ENCODE results near the gene AVPR2. TPM values are rescaled to one million over a fixed set of nuclear protein-coding genes. Genes with fewer than 3 reads are reported as not detected.

AVPR2 gene
- total RNA-seq, 4 donors from 2014 or later = 1.1 to 2.8 (median 2.6) TPM; not detected in 1

GRCh38 chrX:153922932-153923857 is 18.7 kb downstream of the AVPR2 start:
- H3K27ac ChIP-seq = no peak overlapping the region
- H3K4me3 ChIP-seq (replicated peaks in 1 of 3) = no peak overlapping the region
- no peaks in the 10 kb centered on the region for H3K27me3 ChIP-seq
- no peaks in the 10 kb centered on the region for H3K9me3 ChIP-seq
- intact Hi-C loops (cut with DNase I) = no loop called here
- peak in 5 of 6 experiments; percentile 16 to 57 (median 41) for TF ChIP-seq CTCF (IDR thresholded peaks at IDR 0.05)
- TF ChIP-seq POLR2A (IDR thresholded peaks at IDR 0.05) = no peak
- DNase-seq = peak; percentile 83 to 87
- 56 to 57% methylated on average over 9 to 21 of the region's 25 CpGs for WGBS, 2 donors
- H3K36me3 ChIP-seq = no peaks in the 10 kb centered on the region
- H3K4me1 ChIP-seq = peaks cover 4 to 13% of the 10 kb centered on the region in 2 donors

DNA sequence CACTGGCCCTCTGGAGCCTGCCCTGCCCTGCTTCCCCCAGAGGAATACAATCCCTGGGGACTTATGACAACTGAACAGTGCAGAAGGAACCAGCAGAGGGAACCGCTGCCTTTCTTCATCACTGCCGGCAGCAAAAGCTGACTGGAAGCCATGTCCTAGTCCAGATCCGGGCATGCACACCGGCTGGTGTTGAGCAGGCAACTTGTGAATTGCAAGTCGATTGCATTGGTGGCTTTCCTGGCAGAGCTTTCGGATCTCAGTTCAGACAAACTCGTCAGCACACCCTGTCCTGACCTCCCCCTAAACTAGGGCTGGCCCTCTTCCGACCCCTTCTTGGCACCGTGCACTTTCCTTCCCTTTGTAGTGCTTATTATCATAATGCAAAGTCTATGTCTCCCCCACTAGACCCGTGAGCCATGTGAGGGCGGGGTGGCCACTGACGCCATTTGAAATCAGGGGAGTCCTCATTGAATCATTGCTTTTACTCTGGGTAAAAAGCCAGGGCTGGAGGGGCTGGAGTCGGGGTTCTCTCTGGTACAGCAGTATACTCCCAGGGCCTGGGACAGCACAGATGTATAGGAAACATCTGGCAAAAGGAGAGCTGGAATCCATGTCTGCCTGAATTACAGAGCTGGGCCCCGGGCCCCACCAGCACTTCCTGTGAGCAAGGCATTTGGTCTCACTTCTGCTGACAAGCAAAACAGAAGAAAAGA is 19.8 kb downstream of the AVPR2 start:
- Histone ChIP-seq H3K9me3 (no peaks in the 10 kb centered on the region), H3K36me3 (no peaks in the 10 kb centered on the region), H3K27ac (no peak overlapping the region), H3K27me3 (no peaks in the 10 kb centered on the region), H3K4me3 (replicated peaks in 1 of 3) (no peak overlapping the region), H3K4me1 (peaks cover 4 to 20% of the 10 kb centered on the region in 2 donors)
- 48 to 60% methylated on average over 1 to 14 of the region's 14 CpGs for WGBS, 2 donors
- intact Hi-C loops (cut with DNase I) = no loop called here
- no peak for TF ChIP-seq POLR2A (IDR thresholded peaks at IDR 0.05)
- no peak for TF ChIP-seq CTCF (IDR thresholded peaks at IDR 0.05)
- no peak for DNase-seq

DNA sequence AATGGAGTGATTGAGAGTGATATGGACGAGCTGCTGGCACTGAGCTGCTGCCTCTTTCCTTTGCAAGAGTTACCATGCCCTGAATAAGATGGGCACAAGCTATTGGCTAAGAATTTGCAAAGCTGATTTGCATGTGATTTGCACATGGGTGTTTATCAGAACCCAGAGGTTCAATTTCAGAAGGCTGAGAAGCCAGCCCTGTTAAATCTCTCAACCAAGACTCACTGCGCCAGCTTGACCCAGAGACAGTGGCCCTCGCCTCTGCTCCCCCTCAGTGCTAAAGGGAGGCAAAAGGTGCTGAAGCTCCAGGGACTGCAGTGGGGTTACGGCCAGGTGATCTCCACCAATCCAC is 20.9 kb downstream of the AVPR2 start:
- Histone ChIP-seq H3K36me3 (no peaks in the 10 kb centered on the region), H3K27ac (no peak overlapping the region), H3K4me3 (replicated peaks in 1 of 3) (no peak overlapping the region), H3K4me1 (peaks cover 4 to 20% of the 10 kb centered on the region in 2 donors), H3K9me3 (no peaks in the 10 kb centered on the region), H3K27me3 (no peaks in the 10 kb centered on the region)
- intact Hi-C loops (cut with DNase I) = no loop called here
- DNase-seq = no peak
- 88 to 90% methylated on average over 2 to 3 of the region's 4 CpGs for WGBS, 2 donors
- no peak for TF ChIP-seq CTCF (IDR thresholded peaks at IDR 0.05)
- no peak for TF ChIP-seq POLR2A (IDR thresholded peaks at IDR 0.05)

DNA sequence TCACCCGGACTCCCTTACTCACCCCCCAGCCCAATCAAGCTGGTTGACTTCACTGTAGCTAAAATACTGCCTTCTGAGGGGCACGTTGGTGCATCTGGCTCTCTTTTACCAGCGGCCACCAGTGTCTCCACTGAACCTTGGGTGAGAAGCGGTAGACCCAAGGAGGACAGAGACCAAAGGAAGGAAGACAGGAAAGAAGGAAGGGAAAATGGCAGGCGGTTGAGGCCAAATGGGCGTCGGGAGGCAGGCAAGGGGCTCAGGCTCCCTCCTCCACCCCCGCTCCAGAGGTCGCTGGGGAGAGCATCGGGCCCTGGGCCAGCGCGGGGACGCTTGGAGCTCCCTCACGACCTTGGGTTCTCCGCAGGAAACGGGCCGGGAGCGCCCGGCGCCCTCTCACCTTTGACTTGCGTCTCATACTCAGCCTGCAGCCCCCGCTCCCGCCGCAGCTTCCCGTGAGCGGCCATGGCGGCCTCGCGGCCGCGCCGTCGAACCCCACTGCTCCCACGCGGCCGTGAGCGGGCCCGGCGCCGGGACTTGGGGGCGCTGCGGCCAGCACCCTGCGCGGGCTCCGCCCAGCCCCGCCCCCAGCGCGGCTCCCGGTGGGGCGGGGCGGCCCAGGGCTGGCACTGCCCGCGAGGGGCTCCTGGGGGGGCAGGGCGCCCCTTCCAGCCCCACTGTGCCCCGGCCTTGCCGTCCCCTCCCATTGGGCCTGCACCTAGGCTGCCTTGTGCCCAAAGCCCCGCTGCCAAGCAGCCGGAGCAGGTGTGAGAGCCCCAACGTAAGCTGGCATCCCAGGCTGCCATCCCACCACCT is 21.5 kb downstream of the AVPR2 start, which contains the start of gene ARHGAP4:
TSS of gene ARHGAP4 (minus strand) at position 526 of the 813 bp plus-strand sequence. CDS start at position 464, 62 bp downstream.
- H3K4me3 ChIP-seq (replicated peaks in 1 of 3) = peak within 1 kb of the TSS in 1 of 3 donors; percentile 49
- H3K36me3 ChIP-seq = no peaks in the 10 kb centered on the region
- no peaks in the 10 kb centered on the region for H3K27me3 ChIP-seq
- no peak for TF ChIP-seq CTCF (IDR thresholded peaks at IDR 0.05)
- TF ChIP-seq POLR2A (IDR thresholded peaks at IDR 0.05) = no peak
- H3K4me1 ChIP-seq = peaks cover 4 to 20% of the 10 kb centered on the region in 2 donors
- intact Hi-C loops (cut with DNase I) = no loop called here
- DNase-seq = no peak
- 33 to 40% methylated on average over 4 to 9 of the region's 59 CpGs for WGBS, 2 donors
- no peaks in the 10 kb centered on the region for H3K9me3 ChIP-seq
- H3K27ac ChIP-seq = peak within 1 kb of the TSS in 1 of 3 donors; percentile 83
